ENCODE measurements around the gene LRRC8D. TPM values are rescaled to one million over a fixed set of nuclear protein-coding genes. Genes with fewer than 3 reads are reported as not detected.

The LRRC8D gene
- total and polyA plus RNA-seq, 2 experiments from 2014 or later, result 23.6 to 48.8 TPM

GRCh38 chr1:89894210-89895201 lies 73.7 kb downstream of the LRRC8D start (continued):
- TF ChIP-seq, protein P1, sequence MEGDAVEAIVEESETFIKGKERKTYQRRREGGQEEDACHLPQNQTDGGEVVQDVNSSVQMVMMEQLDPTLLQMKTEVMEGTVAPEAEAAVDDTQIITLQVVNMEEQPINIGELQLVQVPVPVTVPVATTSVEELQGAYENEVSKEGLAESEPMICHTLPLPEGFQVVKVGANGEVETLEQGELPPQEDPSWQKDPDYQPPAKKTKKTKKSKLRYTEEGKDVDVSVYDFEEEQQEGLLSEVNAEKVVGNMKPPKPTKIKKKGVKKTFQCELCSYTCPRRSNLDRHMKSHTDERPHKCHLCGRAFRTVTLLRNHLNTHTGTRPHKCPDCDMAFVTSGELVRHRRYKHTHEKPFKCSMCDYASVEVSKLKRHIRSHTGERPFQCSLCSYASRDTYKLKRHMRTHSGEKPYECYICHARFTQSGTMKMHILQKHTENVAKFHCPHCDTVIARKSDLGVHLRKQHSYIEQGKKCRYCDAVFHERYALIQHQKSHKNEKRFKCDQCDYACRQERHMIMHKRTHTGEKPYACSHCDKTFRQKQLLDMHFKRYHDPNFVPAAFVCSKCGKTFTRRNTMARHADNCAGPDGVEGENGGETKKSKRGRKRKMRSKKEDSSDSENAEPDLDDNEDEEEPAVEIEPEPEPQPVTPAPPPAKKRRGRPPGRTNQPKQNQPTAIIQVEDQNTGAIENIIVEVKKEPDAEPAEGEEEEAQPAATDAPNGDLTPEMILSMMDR (conservative IDR thresholded peaks at IDR 0.05; ENCODE audit: low read depth in 2 of 2), result no peak
- no peak for TF ChIP-seq REST (IDR thresholded peaks at IDR 0.05; ENCODE audit: unreplicated experiment)
- TF ChIP-seq, protein P2, sequence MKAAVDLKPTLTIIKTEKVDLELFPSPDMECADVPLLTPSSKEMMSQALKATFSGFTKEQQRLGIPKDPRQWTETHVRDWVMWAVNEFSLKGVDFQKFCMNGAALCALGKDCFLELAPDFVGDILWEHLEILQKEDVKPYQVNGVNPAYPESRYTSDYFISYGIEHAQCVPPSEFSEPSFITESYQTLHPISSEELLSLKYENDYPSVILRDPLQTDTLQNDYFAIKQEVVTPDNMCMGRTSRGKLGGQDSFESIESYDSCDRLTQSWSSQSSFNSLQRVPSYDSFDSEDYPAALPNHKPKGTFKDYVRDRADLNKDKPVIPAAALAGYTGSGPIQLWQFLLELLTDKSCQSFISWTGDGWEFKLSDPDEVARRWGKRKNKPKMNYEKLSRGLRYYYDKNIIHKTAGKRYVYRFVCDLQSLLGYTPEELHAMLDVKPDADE (IDR thresholded peaks at IDR 0.05), result no peak

DNA sequence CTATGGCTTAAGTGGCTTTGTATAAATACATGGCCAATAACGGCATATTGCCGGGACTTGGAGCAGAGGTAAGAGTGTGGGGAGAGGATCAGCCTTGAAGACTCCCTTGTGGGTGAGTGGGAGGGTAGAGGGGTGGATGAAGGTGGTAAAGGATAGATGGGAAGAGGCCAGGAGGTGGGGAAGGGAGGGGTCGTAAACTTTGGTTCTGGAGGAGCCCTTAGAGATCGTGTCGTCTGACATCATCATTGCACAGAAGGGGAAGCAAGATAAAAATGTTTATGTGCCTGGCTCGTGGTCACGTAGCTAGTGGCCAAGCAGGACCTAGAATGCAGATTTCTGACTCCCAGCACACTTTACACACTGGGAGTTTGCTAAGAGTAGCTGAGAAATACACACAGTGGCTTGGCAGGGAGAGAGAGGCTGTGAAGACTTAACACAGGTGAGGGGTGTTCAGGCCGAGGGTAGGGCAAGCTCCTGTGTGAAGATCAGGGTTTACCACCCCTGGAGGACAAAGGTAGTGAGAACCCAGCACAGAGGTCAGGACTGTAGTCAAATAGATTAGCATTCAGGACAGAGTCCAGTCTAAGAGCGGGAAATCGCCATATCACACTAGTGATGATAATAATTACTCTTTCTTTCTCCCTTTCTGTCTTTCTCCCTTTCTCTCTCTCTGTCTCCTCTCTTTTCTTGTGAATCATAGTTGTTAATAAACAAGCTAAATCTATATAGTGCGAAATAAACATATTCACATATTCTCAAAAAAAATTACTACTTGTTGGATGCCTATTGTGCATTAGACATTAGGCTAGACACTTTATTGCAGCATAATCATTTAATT lies 75.5 kb downstream of the LRRC8D start:
- Histone ChIP-seq H2AFZ (no peak overlapping the region), H3K36me3 (ENCODE audit: insufficient read depth) (no peaks in the 10 kb centered on the region; the same call in 1 of the 2 replicates), H3K9me2 (ENCODE audit: insufficient read depth) (no peaks in the 10 kb centered on the region), H3K4me2 (no peak overlapping the region), H3K27me3 (ENCODE audit: insufficient read depth) (no peaks in the 10 kb centered on the region), H3K4me3 (no peak overlapping the region), H3K27ac (ENCODE audit: low read depth) (no peak overlapping the region), H3K79me2 (replicated peaks; ENCODE audit: insufficient read depth) (peaks cover 36% of the 10 kb centered on the region), H4K20me1 (replicated peaks; ENCODE audit: insufficient read depth) (peaks cover 3% of the 10 kb centered on the region; the same call in 1 of the 2 replicates), H3F3A (replicated peaks; ENCODE audit: low read depth) (0 out of 2 replicates have a peak, but pooled peaks cover 7% of the 10 kb centered on the region), H3K4me1 (ENCODE audit: insufficient read depth) (peaks cover 19% of the 10 kb centered on the region)
- peaks cover 50% of the 10 kb centered on the region for H3K4me1 Mint-ChIP-seq
- no peaks in the 10 kb centered on the region for H3K9me3 Mint-ChIP-seq
- no peak overlapping the region; the same call in 1 of the 2 replicates for H3K27ac Mint-ChIP-seq
- H3K4me3 Mint-ChIP-seq, result no peak overlapping the region
- H3K36me3 Mint-ChIP-seq (ENCODE audit: low read depth), result no peaks in the 10 kb centered on the region; the same call in 2 of the 3 replicates
- H3K27me3 Mint-ChIP-seq (ENCODE audit: insufficient read depth, low read depth, poor library complexity), result peaks cover 3% of the 10 kb centered on the region
- peak; percentile 44 for ATAC-seq
- DNase-seq (ENCODE audit: low spot score), result no peak
- TF ChIP-seq CREB1 (CRISPR knock-in tag; IDR thresholded peaks at IDR 0.05; ENCODE audit: low read depth) (no peak), NANOG (IDR thresholded peaks at IDR 0.05; ENCODE audit: borderline replicate concordance) (no peak), JUNB (IDR thresholded peaks at IDR 0.05; ENCODE audit: unreplicated experiment) (no peak)
- TF ChIP-seq, protein P2 (IDR thresholded peaks at IDR 0.05), result no peak
